Measurements from ENCODE around the gene PBX3. TPM values are rescaled to one million over a fixed set of nuclear protein-coding genes. Genes with fewer than 3 reads are reported as not detected.

Gene PBX3
- total and polyA plus RNA-seq, 2 experiments from 2014 or later = 13.4 to 30.9 TPM

DNA sequence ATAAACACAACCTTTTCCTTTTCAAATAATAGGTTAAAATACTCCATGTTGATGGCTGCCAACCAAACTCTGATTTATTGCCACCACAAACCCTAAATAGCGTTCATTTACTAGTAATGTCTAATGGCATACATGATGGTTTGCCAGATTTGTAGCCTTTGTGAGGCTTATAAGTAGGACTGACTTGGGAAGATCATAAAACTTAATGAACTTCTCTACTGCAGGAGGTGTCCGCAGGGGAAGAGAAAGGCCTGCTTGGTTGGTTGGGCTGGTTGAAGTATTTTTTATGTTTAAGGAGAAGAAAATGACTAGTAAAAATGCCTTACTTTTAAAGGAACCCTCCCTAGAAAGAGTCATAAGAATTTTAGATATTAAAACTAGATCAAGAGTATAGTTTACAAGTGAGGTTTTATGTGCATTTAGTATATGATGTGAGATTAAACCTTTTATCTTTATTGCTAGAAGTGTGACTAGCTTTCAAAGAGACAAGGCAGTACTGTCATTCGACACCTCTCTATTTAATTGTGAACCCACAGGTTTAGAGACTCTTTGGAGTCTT lies 5.0 kb downstream of the PBX3 start:
- TF ChIP-seq EZH2phosphoT487 (IDR thresholded peaks at IDR 0.05; ENCODE audit: insufficient read depth, low read depth) (no peak), EZH2 (IDR thresholded peaks at IDR 0.05; ENCODE audit: insufficient read depth, poor library complexity, severe bottlenecking) (no peak)
- WGBS, 2 experiments (ENCODE audit: low coverage in 1 of 2, low lambda C conversion rate in 2 of 2, missing lambda C conversion rate in 2 of 2) = 70 to 79% methylated on average over 3 of the region's 3 CpGs
- H3K9me3 ChIP-seq (ENCODE audit: low read depth) = no peaks in the 10 kb centered on the region
- in situ Hi-C loops (cut with MboI) = no loop called here
- H3K79me2 ChIP-seq (ENCODE audit: insufficient read depth) = peaks cover 99% of the 10 kb centered on the region
- H3K27ac ChIP-seq = no peak overlapping the region
- H2AFZ ChIP-seq = no peak overlapping the region
- no peak for DNase-seq
- H3K9me2 ChIP-seq (ENCODE audit: insufficient read depth) = no peaks in the 10 kb centered on the region
- no peak overlapping the region for H3K9ac ChIP-seq
- H3K4me3 ChIP-seq = peak overlapping the region; percentile 5; the same call in 1 of the 2 replicates
- H3K27me3 ChIP-seq (replicated peaks; ENCODE audit: insufficient read depth) = no peaks in the 10 kb centered on the region
- H3K36me3 ChIP-seq (ENCODE audit: low read depth) = no peaks in the 10 kb centered on the region
- no peaks in the 10 kb centered on the region for H4K20me1 ChIP-seq (ENCODE audit: insufficient read depth)
- no peaks in the 10 kb centered on the region for H3F3A ChIP-seq (ENCODE audit: insufficient read depth)
- H3K4me2 ChIP-seq (ENCODE audit: unreplicated experiment) = no peak overlapping the region
- peaks cover 47% of the 10 kb centered on the region for H3K4me1 ChIP-seq (ENCODE audit: insufficient read depth)

DNA sequence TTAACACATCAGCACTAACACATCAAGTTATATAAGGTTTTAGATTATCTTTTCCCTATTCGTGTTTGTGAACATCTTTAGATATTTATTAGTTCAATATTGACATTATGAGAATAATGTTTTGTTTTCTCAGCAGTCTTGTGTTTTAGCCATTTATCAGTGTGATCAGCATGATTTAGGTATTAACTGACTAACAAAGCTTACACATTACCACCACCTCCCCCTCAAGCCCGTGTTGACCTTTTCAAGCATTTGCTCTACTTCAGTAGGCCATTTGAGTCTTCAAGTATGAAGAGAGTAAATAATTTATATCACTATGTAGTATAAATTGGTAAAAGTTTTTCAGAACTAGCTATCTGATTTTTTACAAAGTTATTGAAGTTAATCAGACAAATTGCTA lies 6.9 kb downstream of the PBX3 start:
- no peak overlapping the region for H3K9ac ChIP-seq
- peaks cover 100% of the 10 kb centered on the region for H3K79me2 ChIP-seq (ENCODE audit: insufficient read depth)
- TF ChIP-seq EZH2 (IDR thresholded peaks at IDR 0.05; ENCODE audit: insufficient read depth, poor library complexity, severe bottlenecking) (no peak), EZH2phosphoT487 (IDR thresholded peaks at IDR 0.05; ENCODE audit: insufficient read depth, low read depth) (no peak)
- no peak overlapping the region for H3K4me2 ChIP-seq (ENCODE audit: unreplicated experiment)
- no peak for DNase-seq
- 56 to 58% methylated on average over 2 of the region's 2 CpGs for WGBS, 2 experiments (ENCODE audit: low coverage in 1 of 2, low lambda C conversion rate in 2 of 2, missing lambda C conversion rate in 2 of 2)
- H4K20me1 ChIP-seq (ENCODE audit: insufficient read depth) = no peaks in the 10 kb centered on the region
- H3K9me2 ChIP-seq (ENCODE audit: insufficient read depth) = no peaks in the 10 kb centered on the region
- no peaks in the 10 kb centered on the region for H3F3A ChIP-seq (ENCODE audit: insufficient read depth)
- in situ Hi-C loops (cut with MboI) = no loop called here
- H3K9me3 ChIP-seq (ENCODE audit: low read depth) = no peaks in the 10 kb centered on the region
- H2AFZ ChIP-seq = no peak overlapping the region
- peaks cover 55% of the 10 kb centered on the region for H3K4me1 ChIP-seq (ENCODE audit: insufficient read depth)
- H3K27ac ChIP-seq = no peak overlapping the region
- no peaks in the 10 kb centered on the region for H3K27me3 ChIP-seq (replicated peaks; ENCODE audit: insufficient read depth)
- H3K36me3 ChIP-seq (ENCODE audit: low read depth) = no peaks in the 10 kb centered on the region
- no peak overlapping the region for H3K4me3 ChIP-seq

DNA sequence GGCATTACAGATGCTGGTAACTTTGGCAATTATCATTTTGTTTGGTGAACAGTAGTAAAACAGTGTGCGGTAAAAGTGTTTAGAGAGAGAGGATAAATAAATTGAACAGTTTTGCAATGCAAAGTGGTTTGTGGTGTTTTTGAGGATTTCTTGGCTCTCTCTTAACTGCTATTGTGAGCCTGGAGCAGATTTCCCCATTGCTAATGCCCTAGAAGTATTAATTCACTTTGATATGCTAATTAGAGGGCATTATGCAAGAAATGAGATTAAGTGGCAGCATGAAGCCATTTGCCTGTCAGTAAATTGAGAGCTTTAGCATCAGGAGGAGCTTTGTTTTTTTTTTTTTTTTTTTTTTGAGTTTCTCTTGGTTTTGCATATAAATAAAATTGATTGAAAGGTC lies 8.2 kb downstream of the PBX3 start:
- Histone ChIP-seq H3K4me2 (ENCODE audit: unreplicated experiment) (no peak overlapping the region), H3K9me2 (ENCODE audit: insufficient read depth) (no peaks in the 10 kb centered on the region), H3K27me3 (replicated peaks; ENCODE audit: insufficient read depth) (no peaks in the 10 kb centered on the region), H3K79me2 (ENCODE audit: insufficient read depth) (peaks cover 100% of the 10 kb centered on the region), H4K20me1 (ENCODE audit: insufficient read depth) (no peaks in the 10 kb centered on the region), H2AFZ (no peak overlapping the region), H3F3A (ENCODE audit: insufficient read depth) (no peaks in the 10 kb centered on the region), H3K9me3 (ENCODE audit: low read depth) (no peaks in the 10 kb centered on the region), H3K4me1 (ENCODE audit: insufficient read depth) (peaks cover 53% of the 10 kb centered on the region), H3K4me3 (no peak overlapping the region), H3K27ac (no peak overlapping the region), H3K36me3 (ENCODE audit: low read depth) (no peaks in the 10 kb centered on the region), H3K9ac (no peak overlapping the region)
- TF ChIP-seq EZH2phosphoT487 (IDR thresholded peaks at IDR 0.05; ENCODE audit: insufficient read depth, low read depth) (no peak), EZH2 (IDR thresholded peaks at IDR 0.05; ENCODE audit: insufficient read depth, poor library complexity, severe bottlenecking) (no peak)
- WGBS, 2 experiments (ENCODE audit: low coverage in 1 of 2, low lambda C conversion rate in 2 of 2, missing lambda C conversion rate in 2 of 2) = 96 to 100% methylated on average over 1 of the region's 1 CpG
- DNase-seq = no peak
- in situ Hi-C loops (cut with MboI) = no loop called here

DNA sequence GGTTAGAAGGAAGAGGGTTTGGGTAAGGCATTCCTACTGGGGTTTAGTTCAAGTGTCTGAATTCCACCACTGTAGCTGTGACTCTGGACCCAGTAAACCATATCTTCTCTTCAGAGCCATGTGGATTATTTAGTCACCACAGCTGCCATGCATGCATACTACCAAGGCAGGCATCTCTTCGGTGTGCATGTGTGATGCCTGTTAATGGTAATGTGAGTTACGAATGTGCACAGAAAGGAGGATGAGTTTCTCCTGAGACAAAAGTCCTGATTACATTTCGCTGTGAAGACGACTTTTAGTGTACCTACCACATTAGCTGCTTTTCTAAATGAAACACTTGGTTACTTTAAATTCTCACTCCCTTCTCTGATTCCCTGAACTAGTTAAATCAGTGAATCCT lies 9.3 kb downstream of the PBX3 start:
- DNase-seq = no peak
- Histone ChIP-seq H3K4me2 (ENCODE audit: unreplicated experiment) (no peak overlapping the region), H3K27ac (no peak overlapping the region), H3K36me3 (ENCODE audit: low read depth) (no peaks in the 10 kb centered on the region), H3K9me2 (ENCODE audit: insufficient read depth) (no peaks in the 10 kb centered on the region), H3K9ac (no peak overlapping the region), H3K4me3 (no peak overlapping the region), H3F3A (ENCODE audit: insufficient read depth) (no peaks in the 10 kb centered on the region), H3K9me3 (ENCODE audit: low read depth) (no peaks in the 10 kb centered on the region), H3K27me3 (replicated peaks; ENCODE audit: insufficient read depth) (no peaks in the 10 kb centered on the region), H3K79me2 (ENCODE audit: insufficient read depth) (peaks cover 100% of the 10 kb centered on the region), H2AFZ (no peak overlapping the region), H3K4me1 (ENCODE audit: insufficient read depth) (peaks cover 44% of the 10 kb centered on the region), H4K20me1 (ENCODE audit: insufficient read depth) (no peaks in the 10 kb centered on the region)
- TF ChIP-seq EZH2 (IDR thresholded peaks at IDR 0.05; ENCODE audit: insufficient read depth, poor library complexity, severe bottlenecking) = no peak
- TF ChIP-seq EZH2phosphoT487 (IDR thresholded peaks at IDR 0.05; ENCODE audit: insufficient read depth, low read depth) = no peak
- 97 to 98% methylated on average over 4 of the region's 4 CpGs for WGBS, 2 experiments (ENCODE audit: low coverage in 1 of 2, low lambda C conversion rate in 2 of 2, missing lambda C conversion rate in 2 of 2)
- in situ Hi-C loops (cut with MboI) = no loop called here

DNA sequence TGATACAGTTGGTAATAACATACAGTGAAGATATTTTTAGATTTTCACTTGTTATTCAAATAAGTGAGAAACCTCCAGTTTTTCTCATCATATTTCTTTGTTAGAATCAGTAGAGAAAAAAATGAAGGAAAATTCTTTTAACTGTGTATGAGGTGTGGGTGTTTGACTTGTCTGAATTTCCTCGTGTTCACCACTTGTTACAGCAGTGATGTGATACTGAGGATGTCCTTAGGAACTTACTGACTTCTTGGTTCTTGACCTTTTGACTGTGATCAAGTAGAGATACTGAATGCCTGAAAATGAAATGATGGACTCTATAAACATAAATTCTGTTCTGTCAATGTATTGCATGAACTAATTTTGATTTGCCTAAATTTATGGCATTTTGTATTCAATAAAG lies 10.7 kb downstream of the PBX3 start:
- H3F3A ChIP-seq (ENCODE audit: insufficient read depth) = no peaks in the 10 kb centered on the region
- in situ Hi-C loops (cut with MboI) = no loop called here
- H3K9me3 ChIP-seq (ENCODE audit: low read depth) = no peaks in the 10 kb centered on the region
- no peaks in the 10 kb centered on the region for H3K36me3 ChIP-seq (ENCODE audit: low read depth)
- TF ChIP-seq EZH2 (IDR thresholded peaks at IDR 0.05; ENCODE audit: insufficient read depth, poor library complexity, severe bottlenecking) (no peak), EZH2phosphoT487 (IDR thresholded peaks at IDR 0.05; ENCODE audit: insufficient read depth, low read depth) (no peak)
- peaks cover 31% of the 10 kb centered on the region for H3K4me1 ChIP-seq (ENCODE audit: insufficient read depth)
- H3K9ac ChIP-seq = no peak overlapping the region
- H3K4me2 ChIP-seq (ENCODE audit: unreplicated experiment) = no peak overlapping the region
- peaks cover 100% of the 10 kb centered on the region for H3K79me2 ChIP-seq (ENCODE audit: insufficient read depth)
- H3K27me3 ChIP-seq (replicated peaks; ENCODE audit: insufficient read depth) = no peaks in the 10 kb centered on the region
- no peak for DNase-seq
- WGBS, 2 experiments (ENCODE audit: low coverage in 1 of 2, low lambda C conversion rate in 2 of 2, missing lambda C conversion rate in 2 of 2) = 63 to 79% methylated on average over 1 of the region's 1 CpG
- H3K4me3 ChIP-seq = no peak overlapping the region
- H3K9me2 ChIP-seq (ENCODE audit: insufficient read depth) = no peaks in the 10 kb centered on the region
- H4K20me1 ChIP-seq (ENCODE audit: insufficient read depth) = no peaks in the 10 kb centered on the region
- H3K27ac ChIP-seq = no peak overlapping the region
- H2AFZ ChIP-seq = no peak overlapping the region
